ENCODE data around the gene CTSH. TPM values are rescaled to one million over a fixed set of nuclear protein-coding genes. Genes with fewer than 3 reads are reported as not detected.
A peak's percentile ranks its signal among the peaks of the same experiment; 100 is the strongest.
"Not testable (repeated sequence)": the region's sequence is repeated elsewhere in the genome, so short reads cannot be mapped to it uniquely, and the experiment has no call there.

Gene CTSH
- polyA plus RNA-seq, 1 experiment = 30.9 TPM

GRCh38 chr15:78875107-78875914 is 69.5 kb downstream of the CTSH start:
- CTCF ChIA-PET = no interaction called here
- POLR2A ChIA-PET = interaction anchor here (0.7 kb wide), 1 partner anchor 16 kb away, joined by 16 read pairs; no protein-coding TSS in a partner anchor

GRCh38 chr15:78873793-78874765 is 70.8 kb downstream of the CTSH start:
- Histone ChIP-seq H3K36me3 (ENCODE audit: control insufficient read depth, insufficient read depth, low read length) (no peaks in the 10 kb centered on the region), H3K27me3 (ENCODE audit: control insufficient read depth, insufficient read depth, low read length) (no peaks in the 10 kb centered on the region), H3K4me3 (ENCODE audit: low read depth, low read length) (peak overlapping the region; percentile 100)
- TF ChIP-seq CTCF (IDR thresholded peaks at IDR 0.05; ENCODE audit: insufficient read depth, low read depth, low read length) = no peak
- ChIA-PET POLR2A (interaction anchor here (1.3 kb wide), 1 partner anchor 14 kb away, joined by 4 read pairs; no protein-coding TSS in a partner anchor), CTCF (interaction anchor here (0.6 to 3.3 kb wide), 6 partner anchors 8 to 72 kb away, joined by 3 to 20 read pairs (median 4); no protein-coding TSS in a partner anchor)
- no peak for DNase-seq (ENCODE audit: low read depth)

More at GRCh38 chr15:78875107-78875914, 69.5 kb downstream of the CTSH start:
- no peak for DNase-seq (ENCODE audit: low read depth)
- H3K4me3 ChIP-seq (ENCODE audit: low read depth, low read length) = peak overlapping the region; percentile 100
- no peak for TF ChIP-seq CTCF (IDR thresholded peaks at IDR 0.05; ENCODE audit: insufficient read depth, low read depth, low read length)
- no peaks in the 10 kb centered on the region for H3K36me3 ChIP-seq (ENCODE audit: control insufficient read depth, insufficient read depth, low read length)
- no peaks in the 10 kb centered on the region for H3K27me3 ChIP-seq (ENCODE audit: control insufficient read depth, insufficient read depth, low read length)

GRCh38 chr15:78872972-78873792 is 71.7 kb downstream of the CTSH start:
- TF ChIP-seq CTCF (IDR thresholded peaks at IDR 0.05; ENCODE audit: insufficient read depth, low read depth, low read length) = peak; percentile 63
- DNase-seq (ENCODE audit: low read depth) = peak; percentile 74
- Histone ChIP-seq H3K4me3 (ENCODE audit: low read depth, low read length) (peak overlapping the region; percentile 100), H3K27me3 (ENCODE audit: control insufficient read depth, insufficient read depth, low read length) (no peaks in the 10 kb centered on the region), H3K36me3 (ENCODE audit: control insufficient read depth, insufficient read depth, low read length) (no peaks in the 10 kb centered on the region)
- ChIA-PET POLR2A (interaction anchor here (0.5 to 1.3 kb wide), 4 partner anchors 13 to 145 kb away, joined by 3 to 5 read pairs (median 4); no protein-coding TSS in a partner anchor), CTCF (interaction anchor here (0.6 to 3.3 kb wide), 9 partner anchors 9 to 105 kb away, joined by 3 to 20 read pairs (median 3); no protein-coding TSS in a partner anchor)

- Histone ChIP-seq H3K4me3 (ENCODE audit: low read depth, low read length) (peak within 1 kb of the TSS; percentile 100), H3K36me3 (ENCODE audit: control insufficient read depth, insufficient read depth, low read length) (no peaks in the 10 kb centered on the region), H3K27me3 (ENCODE audit: control insufficient read depth, insufficient read depth, low read length) (no peaks in the 10 kb centered on the region)
- peak; percentile 79 for DNase-seq (ENCODE audit: low read depth)
- ChIA-PET CTCF (interaction anchor here (0.7 to 3.3 kb wide), 4 partner anchors 9 to 105 kb away, joined by 3 to 20 read pairs (median 3); no protein-coding TSS in a partner anchor), POLR2A (interaction anchor here (0.5 to 0.7 kb wide), 2 partner anchors 49 to 146 kb away, joined by 3 read pairs; no protein-coding TSS in a partner anchor)
- no peak for TF ChIP-seq CTCF (IDR thresholded peaks at IDR 0.05; ENCODE audit: insufficient read depth, low read depth, low read length)
Measured at GRCh38 chr15:78872155-78872971, 72.5 kb downstream of the CTSH start, which contains the start of gene MORF4L1. MORF4L1 (plus strand) TSS chr15:78872890; CDS start chr15:78873018, 128 bp downstream.

GRCh38 chr15:78871483-78872127 is 73.2 kb downstream of the CTSH start:
- CTCF ChIA-PET = interaction anchor here (1.0 to 3.3 kb wide), 2 partner anchors 12 to 106 kb away, joined by 3 to 20 read pairs; no protein-coding TSS in a partner anchor
- POLR2A ChIA-PET; H3K4me3 ChIP-seq (ENCODE audit: low read depth, low read length); DNase-seq (ENCODE audit: low read depth); H3K36me3 ChIP-seq (ENCODE audit: control insufficient read depth, insufficient read depth, low read length); H3K27me3 ChIP-seq (ENCODE audit: control insufficient read depth, insufficient read depth, low read length): not testable (repeated sequence)
